CD4-positive, alpha-beta T cell treated with Interleukin-21 for 1 hour (primary cell): ENCODE results near the gene ADH7.
"Not testable (repeated sequence)": the region's sequence is repeated elsewhere in the genome, so short reads cannot be mapped to it uniquely, and the experiment has no call there.

Source experiments
- DNase-seq: peaks from one replicate; pipeline ENCODE4 v3.0.0-alpha.2; 2020

Gene ADH7

DNA sequence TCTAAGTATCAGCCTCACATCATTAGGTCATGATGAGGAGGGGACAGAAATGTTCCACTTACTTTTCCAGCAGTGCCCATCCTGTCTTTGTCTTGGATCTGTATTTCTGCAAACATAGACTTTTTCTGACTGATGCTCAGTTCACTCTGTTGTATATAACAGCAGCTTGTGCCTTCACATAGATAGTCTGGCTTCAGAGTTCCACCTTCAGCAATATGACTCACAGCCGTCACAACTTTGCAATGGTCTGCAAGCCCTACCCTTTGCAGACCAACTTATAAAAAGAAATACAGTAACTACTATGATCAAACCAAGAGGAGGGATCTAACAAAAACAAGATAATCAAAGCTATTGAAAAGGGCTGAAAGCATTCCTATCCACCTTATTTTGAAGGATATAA is at the start of gene ADH7:
TSS of gene ADH7 (minus strand) at position 189 of the 400 bp plus-strand sequence. CDS start at position 80, 109 bp downstream.
- DNase-seq, result no peak

DNA sequence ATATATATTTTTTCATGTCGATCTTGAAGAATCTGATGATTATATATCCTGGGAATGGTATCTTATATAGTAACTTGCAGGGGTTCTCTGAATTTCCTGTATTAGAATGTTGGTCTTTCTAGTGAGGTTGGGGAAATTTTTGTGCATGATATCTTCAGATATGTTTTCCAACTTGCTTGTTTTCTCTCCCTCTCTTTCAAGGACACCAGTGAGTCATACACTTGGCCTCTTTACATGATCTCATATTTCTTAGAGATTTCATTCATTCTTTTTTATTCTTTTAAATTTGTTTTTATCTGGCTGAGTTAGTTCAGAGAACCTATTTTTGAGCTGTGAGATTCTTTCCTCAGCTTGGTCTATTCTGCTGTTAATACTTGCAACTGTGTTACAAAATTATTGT is 48.5 kb upstream of the ADH7 start:
- DNase-seq, result no peak

DNA sequence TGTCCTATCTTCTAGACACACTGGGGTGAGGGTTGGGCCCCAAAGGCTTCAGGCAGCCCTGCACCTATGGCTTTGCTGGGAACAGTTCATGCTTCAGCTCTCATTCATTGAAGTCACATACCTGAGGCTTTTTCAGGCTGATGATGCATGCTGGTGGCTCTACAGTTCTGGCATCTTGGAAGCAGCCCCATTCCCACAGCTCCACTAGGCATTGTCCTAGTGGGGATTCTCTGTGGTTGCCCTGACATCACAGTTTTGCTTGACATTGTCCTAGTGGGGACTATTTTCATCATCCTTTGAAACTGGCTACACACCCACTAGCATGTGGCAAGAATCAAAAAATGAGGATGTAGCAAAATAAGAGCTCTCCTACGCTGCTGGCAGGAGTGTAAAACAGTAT is 38.0 kb upstream of the ADH7 start:
- no peak for DNase-seq

DNA sequence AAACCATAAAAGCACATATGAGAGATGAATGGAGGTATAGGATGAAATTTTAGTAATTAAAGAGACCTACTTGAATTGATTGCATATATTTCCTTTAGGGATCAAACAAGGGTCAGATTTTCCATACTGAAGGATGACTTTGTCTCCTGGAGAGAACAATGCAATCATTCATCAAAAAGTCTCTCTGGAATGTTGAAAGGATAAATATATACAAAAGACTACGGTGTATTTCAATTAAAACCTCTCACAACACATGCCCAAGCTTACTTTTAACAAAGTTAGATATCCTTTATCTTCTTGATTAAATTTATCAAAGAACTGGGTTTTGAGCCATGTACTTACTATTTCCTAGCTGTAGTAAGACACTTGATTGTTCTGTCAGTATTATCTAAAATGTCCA is 36.8 kb upstream of the ADH7 start:
- no peak for DNase-seq

DNA sequence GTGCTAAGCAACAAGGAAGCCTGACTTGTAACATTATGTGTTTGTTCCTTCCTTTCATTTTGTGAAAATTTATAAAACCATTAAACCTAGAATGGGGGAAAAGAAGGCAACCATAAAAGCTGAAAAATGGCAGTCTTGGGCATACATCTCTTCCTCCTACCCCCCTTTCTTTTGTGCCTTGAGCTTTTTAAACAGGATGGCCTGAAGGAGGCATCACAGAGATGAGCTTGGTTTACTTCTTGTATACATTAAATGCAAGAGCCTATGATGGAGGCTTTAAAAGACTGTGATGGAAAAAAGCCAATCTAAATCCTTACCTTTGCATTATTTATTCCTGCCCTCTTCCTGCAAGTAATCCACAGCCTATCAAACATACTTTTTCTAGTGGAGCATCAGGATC is 36.2 kb upstream of the ADH7 start:
- DNase-seq, result no peak

DNA sequence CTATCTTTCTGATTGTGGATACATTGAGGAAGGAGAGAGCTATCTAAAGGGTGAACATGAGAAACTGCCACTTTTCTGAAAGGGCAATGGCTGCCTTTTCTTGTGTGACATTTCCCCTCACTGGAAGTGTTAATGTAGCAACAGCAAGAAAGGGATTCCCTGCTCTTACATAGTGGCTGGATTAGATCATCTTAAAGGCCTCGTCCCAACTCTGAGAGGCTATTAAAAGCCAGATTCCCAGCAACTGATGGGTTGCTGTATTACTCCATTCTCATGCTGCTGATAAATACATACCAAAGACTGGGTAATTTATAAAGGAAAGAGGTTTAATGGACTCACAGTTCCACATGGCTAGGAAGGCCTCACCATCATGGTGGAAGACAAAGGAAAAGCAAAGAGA is 33.7 kb upstream of the ADH7 start:
- no peak for DNase-seq

DNA sequence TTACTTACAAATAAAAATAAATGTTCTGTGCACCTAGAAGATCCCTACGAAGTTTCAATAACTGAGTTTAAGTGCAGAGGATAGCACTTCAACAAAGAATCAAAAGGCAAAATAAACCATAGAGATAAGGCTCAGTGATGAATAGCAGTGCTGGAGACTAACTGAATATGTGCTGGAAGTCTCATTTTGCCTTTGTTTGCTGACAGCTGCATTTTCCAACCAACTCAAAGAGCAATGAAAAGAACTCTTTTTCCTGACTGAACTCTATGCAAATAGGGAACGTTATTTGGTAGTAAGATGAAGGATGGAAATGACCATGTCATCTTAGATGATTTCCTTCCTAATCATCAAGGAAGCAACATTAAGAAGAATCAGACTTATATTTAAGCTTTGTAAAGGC is 32.7 kb upstream of the ADH7 start:
- DNase-seq, result no peak

DNA sequence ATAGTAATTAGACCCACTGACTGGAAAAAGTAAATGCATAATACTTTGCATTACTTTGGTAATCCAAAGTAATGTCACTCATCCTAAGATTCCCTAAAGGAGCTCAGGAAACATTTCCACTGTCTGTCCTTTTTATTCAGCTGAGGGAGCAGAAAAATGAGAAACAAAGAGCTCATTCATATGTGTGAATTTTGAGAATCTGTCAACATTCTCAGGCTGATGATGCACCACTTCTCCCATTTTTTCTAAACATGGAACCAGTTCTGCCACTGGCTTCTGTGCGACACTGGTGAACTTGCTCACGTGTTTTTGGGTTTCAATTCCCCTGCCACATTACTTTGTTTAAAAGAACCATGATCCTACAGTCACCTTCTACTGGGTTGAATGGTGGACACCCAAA is 28.4 kb upstream of the ADH7 start:
- DNase-seq, result no peak

DNA sequence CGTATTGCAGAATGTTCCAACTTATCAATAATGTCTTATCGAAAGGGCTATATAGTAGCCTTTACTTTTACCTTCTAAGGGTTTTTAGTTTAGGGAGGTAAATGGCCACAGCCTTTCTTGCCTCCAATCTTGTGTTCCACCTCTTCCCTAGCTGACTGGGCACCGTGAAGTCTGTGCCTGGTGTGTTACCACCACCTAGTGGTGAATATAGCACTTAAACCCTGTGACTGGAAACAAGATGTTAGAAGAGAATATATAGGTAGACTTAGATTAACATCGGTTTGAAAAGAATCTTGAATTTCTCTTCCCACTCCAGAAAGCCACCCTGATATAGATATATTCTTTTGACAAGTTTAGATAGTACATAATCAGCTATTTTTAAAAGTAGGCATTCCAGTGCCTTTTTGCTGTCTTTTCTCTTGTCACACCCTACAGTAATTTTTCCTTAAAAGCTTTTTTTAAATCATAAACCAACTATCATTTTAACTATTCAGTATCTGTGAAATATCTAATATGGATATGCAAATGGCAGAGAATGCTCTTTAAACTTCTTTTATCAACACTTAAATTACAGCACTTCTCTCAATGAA is 27.8 kb upstream of the ADH7 start:
- DNase-seq, result peak; percentile 53

DNA sequence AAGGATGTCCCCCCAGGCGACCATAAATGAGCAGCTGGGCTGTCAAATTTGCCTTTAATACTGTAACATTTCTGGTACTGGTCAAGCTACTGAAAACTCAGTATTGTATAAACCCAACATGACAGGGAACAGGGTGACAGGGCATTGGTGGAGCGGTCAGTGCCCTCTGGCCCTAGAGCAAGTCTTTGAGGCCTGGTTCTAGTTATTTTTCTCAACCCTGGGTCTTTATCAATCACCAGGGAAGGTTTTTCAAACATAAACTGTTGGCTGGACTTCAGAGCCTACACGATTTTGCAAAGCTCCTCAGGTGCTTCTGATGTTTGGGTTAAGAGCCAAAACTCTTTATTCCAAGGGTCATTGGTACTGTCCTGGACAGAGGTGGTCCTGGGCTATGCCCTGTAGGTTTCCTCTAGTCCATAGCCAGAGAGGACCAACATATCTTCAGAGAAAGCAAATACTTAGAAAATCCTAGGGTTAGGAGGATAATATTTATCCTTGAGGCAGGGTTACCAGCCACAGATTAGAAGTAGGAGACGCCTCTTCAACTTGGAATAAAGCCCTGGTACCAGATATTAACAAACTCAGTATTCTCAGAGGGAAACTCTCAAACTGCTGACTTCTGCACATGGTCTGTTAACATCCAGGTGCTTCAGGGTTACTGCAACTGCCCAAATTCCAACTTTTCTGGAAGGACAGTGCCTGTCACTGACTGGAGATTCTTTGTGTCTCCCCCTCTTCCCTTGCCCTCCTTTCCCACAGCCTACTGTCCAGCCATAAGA is 26.7 kb upstream of the ADH7 start:
- no peak for DNase-seq

DNA sequence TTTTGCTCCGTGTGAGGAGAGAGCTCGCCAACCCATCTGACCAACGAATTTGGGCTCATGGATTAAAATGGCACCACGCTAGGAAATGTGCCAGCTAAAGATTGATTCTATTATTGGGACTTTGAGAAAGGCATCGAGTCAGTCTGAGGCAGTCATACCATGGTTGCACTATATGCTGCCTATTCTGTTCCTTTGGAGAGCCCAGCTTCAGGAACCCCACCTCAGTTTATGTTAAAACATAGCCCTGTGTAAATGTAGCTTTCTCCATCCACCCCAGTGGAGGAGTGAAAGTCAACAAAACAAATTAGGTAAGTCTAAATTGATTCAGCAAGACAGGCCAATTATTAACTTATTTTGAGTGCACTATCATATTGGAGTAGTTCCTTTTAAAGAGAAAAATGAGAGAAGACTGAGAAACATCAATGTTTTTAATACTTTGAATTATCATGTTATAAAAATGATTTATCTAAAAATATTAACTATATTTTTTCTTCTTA is 24.5 kb upstream of the ADH7 start:
- no peak for DNase-seq

DNA sequence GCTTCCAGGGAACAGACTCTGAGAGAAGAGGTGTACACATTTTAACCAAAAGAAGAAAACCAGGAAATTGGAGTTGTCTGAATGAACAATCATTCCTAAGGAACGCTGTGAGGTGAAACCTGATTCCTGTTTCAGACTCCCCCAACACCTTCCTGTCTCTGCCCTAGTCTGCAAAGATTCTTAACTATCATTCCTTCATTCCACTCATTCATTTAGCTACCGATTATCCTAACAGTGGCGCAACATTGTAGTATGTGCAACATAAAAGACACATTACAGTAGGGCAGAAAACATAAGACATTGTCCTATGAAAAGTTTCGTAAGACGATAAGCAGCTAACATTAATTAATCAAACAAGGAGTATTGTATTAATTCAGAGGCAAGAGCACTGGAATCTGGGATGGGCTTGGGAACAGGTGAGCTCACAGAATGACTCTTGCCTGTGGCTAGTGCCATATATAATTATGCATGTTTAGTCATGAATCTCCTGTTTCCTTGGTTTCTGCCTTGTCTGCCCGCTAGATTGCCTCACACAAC is 23.8 kb upstream of the ADH7 start:
- no peak for DNase-seq

DNA sequence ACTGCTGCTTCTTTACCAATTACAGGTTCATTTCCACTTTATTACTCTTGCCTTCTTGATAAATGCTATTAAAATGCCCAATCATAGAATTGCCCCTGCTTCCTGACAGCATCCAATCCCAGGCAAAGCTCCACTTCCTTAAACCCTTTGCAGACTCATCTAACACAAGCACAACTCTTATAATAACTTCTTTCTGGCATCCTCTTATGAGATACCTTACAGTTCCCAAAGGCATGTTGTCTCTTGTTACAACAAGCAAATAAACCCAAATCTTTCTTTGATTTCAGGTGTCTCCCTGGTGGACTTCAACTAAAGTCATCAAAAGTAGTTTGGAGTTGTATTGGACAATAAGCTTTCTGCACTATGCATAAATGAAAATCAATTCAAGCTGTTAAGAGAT is 22.5 kb upstream of the ADH7 start:
- no peak for DNase-seq

DNA sequence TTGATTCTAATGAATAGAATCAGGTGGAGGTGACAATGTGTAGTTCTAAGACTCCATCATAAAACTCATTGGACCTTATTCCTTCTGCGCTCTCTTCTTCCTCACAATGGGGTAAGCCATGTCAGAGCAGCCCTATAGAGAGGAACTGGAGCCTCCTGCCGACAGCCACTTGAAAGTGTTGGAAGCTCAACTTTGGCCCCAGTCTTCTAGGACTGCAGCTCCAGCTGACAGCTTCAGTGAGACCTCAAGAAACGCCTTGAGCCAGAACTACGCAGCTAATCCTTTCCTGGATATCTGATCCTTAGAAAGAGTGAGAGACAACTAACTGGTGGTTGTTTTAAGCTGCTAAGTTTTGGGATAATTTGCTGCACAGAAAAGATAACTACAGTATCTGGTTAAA is 22.1 kb upstream of the ADH7 start:
- DNase-seq, result no peak

DNA sequence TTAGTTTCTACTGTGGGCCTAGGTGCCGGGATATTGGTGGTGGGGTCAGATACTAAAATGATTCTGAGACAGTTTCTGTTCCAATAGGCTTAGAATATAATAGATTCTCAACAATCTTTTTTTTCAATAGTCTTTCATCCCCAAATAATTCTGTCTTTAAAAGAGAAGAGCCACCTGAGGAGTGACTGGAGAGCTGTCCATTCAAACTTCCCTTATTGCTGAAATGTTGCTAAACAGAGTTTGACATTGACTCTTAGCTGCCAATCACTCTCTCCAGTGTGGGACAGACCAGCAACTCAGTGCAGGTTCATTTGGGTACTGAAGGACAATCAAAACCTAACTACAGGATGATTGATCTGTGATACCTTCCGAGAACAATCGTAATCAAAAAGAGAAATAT is 12.4 kb upstream of the ADH7 start:
- no peak for DNase-seq

DNA sequence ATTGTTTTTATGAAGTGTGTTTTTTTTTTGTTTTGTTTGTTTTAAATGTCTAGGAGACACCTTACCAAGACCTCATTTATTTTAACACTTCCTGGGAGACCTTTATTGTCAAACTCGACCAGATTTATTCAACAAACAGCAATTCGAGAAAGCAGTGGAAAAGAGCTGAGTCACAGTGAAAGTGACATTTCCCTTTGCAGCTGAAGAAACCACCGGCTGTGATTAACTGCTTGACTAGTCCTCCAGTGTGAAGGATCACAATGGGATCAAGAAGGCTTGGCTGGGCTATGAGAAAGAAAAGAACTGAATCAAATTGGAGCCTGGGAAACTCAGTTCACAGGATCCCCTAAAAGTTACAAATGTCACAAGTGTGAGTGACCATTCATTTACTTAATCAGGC is 11.9 kb upstream of the ADH7 start:
- no peak for DNase-seq

DNA sequence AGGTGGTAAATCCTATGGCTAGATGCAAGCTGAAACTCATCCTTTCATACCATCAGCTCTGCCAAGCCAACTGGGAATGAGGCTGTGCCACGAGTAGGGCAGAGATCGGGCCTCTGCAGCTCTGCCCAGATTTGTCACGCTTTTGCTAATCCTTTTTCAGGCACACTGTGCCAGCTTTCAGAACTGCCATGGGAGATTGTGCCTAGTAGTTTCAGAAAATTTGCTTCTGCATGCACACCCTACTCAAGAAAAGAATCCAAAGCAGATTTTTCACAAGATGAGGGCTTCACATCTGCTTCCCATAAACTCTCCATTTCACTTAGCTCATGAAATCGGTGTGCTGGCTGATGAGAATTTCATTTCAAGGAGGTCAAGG is 3.3 kb upstream of the ADH7 start:
- DNase-seq, result no peak

DNA sequence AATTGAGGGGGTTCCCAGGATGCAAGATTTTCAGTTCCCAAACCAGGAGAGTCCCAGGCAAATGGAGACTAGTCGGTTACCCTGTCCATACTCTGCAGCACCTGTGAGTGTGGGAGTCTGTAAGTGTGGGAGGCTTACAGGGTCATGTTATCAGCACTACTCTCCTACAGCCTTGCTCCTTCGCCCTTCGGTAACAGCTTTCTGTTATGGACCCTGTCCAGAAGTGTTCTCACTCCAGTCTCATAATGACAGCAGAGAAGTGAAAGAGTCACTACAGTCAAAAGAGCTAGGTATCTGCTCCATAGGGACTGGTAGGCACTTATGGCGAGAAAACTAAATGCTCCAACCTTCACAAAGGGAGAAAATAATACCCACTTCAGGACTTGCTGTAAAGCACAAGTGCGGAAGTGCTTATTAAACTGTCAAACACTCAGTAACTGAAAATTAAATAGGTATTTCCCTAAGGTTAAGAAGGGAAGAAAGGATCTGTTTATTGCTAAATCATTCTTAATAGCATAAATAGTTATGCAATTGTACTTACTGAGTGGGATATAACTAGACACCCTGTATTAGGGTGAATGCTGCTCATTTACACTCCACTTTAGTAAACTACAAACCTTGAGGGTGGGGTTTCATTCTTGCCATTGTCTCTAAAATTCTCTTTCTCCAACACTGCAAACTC is 2.7 kb upstream of the ADH7 start:
- DNase-seq, result no peak

DNA sequence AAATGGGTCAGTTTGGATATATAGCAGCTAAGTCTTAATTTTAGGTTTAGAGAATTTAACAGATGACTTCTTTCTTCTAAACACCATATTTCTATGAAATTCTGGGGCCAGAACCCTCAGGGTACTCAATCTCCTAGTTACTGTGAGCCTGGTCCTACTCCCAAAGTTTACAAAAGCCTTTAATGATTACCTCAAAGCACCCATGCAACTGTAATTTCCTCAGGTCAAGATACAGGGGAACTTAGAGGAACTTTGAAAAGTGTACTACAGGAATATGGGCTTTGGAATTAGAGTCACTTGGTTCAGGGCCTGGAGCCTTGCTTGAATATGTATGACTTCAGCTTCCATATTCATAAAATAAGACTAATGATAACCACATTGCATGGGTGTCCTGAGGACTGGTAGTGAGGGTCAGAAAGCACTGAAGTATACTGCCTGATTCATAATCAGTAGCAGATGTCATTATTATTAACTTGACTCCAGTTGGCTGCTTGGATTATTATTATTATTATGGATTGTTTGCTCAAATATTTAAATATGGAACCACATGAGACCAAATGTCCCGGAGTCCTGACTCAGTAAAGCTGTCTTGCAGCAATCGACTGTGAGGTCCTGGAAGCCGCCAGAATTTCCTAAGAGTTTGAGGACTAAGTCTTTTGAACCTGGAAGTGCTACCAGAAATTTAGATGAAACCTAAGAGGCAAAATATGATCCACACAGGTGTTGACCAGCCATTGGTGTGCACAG is 2.0 kb upstream of the ADH7 start:
- DNase-seq, result no peak

DNA sequence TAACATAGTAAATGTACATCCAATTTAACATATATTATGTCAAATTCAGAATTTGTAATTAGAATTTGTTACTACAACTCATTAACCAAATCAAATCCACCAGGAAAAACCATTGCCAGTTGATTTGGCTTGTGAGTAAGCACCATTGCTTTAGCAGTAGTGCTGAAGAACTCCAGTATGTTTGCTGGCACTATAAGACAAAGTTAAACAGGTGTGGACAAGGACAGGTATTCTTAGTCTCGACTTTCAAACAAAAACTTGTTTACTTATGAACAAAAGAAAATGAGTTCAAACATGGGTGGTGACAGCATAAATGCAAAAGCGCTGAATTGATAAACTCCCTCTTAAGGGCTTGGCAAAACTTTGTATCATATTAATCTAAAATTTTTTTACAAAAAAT is 1.3 kb upstream of the ADH7 start:
- DNase-seq, result no peak

DNA sequence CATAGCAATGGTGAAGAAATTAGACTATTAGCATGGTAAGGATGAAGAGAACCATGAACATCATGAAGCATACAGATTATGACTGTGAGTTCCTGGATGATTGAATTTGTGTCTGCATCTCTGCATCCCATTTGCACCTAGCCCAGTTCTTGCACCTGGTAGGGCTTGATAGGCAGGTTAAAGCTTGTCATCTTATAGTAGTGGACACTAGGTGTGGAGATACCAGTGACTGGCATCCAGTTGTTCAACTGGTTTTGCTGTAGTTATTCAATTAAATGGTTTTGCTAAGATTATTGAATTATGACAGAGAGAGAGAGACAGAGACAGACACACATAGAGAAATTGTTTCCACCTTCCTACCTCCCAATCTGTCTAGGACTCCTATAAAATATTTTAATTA is 5.0 kb downstream of the ADH7 start:
- no peak for DNase-seq

DNA sequence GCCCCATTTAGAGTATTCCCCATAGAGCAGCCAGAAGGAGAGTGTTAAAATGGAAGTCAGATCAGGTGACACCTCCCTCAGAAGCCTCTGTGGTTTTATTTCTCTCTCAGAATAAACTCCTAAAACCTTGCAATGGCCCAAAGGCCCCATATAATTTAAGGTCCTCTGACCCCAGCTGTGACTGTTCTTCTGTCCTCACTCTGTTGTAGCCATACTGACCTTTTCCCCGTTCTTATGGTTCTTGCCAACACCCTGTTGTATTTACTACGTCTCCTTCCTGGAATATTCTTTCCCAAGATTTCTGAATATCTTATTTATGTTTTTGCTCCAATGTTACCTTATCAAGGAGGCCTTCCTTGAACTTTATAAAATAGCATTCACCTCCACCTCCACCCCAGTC is 18.0 kb downstream of the ADH7 start:
- DNase-seq, result no peak

DNA sequence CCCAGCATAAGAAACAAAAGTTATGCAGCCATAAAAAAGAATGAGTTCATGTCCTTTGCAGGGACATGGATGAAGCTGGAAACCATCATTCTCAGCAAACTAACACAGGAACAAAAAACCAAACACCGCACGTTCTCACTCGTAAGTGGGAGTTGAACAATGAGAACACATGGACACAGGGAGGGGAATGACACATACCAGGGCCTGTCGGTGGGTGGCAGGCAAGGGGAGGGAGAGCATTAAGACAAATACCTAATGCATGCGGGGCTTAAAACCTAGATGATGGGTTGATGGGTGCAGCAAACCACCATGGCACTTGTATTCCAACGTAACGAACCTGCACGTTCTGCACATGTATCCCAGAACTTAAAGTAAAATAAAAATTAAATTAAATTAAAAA is 19.4 kb downstream of the ADH7 start:
- DNase-seq, result not testable (repeated sequence)
